GM12891 (cell line): ENCODE measurements around the gene MTSS2.
"Not testable (repeated sequence)": the region's sequence is repeated elsewhere in the genome, so short reads cannot be mapped to it uniquely, and the experiment has no call there.

ENCODE experiments used
- DNase-seq: peaks from one replicate; pipeline ENCODE4 v3.0.0; 2011; ENCODE audit warnings: low spot score; ENCODE audit not compliant: insufficient read length
- FAIRE-seq: peaks from 2 replicates; lab custom pipeline; 2011; peaks lifted over from hg19 to GRCh38; lab: Jason Lieb, UNC
- PAX5 ChIP-seq: IDR thresholded peaks from 2 replicates; pipeline ENCODE4 v1.6.1; 2011; ENCODE audit warnings: low read length, moderate library complexity, mild to moderate bottlenecking; ENCODE audit not compliant: insufficient read depth, severe bottlenecking
- POLR2A ChIP-seq: IDR thresholded peaks from 2 replicates; pipeline ENCODE4 v1.6.1; 2011; ENCODE audit warnings: low read depth, low read length, control low read depth
- POLR2AphosphoS5 ChIP-seq: IDR thresholded peaks from 2 replicates; pipeline ENCODE4 v1.6.1; 2011; ENCODE audit warnings: low read depth, low read length, control low read depth
- POU2F2 ChIP-seq: IDR thresholded peaks from 2 replicates; pipeline ENCODE4 v1.6.1; 2011; ENCODE audit warnings: low read depth, mild to moderate bottlenecking, control low read depth, low read length, moderate library complexity
- SPI1 ChIP-seq: IDR thresholded peaks from 2 replicates; pipeline ENCODE4 v1.6.1; 2011; ENCODE audit warnings: low read depth, low read length, control low read depth
- TAF1 ChIP-seq: IDR thresholded peaks from 2 replicates; pipeline ENCODE4 v1.6.1; 2011; ENCODE audit warnings: low read depth, low read length, control low read depth

MTSS2 gene

GRCh38 chr16:70674221-70675014 lies 11.4 kb downstream of the MTSS2 start:
- no peak for TF ChIP-seq TAF1
- no peak for TF ChIP-seq POU2F2
- no peak for TF ChIP-seq SPI1
- no peak for TF ChIP-seq POLR2AphosphoS5
- no peak for TF ChIP-seq PAX5
- TF ChIP-seq POLR2A = no peak
- no peak for DNase-seq
- no peak for FAIRE-seq

GRCh38 chr16:70670938-70671337 lies 14.9 kb downstream of the MTSS2 start:
- FAIRE-seq, DNase-seq: not testable (repeated sequence)

GRCh38 chr16:70670175-70670574 lies 15.7 kb downstream of the MTSS2 start:
- TF ChIP-seq POU2F2 (no peak), POLR2A (no peak), POLR2AphosphoS5 (no peak), SPI1 (no peak), TAF1 (no peak), PAX5 (no peak)
- DNase-seq = no peak
- FAIRE-seq = no peak

GRCh38 chr16:70665806-70666735 lies 19.8 kb downstream of the MTSS2 start:
- peak; percentile 4 for DNase-seq
- FAIRE-seq = no peak
- TF ChIP-seq PAX5 = no peak
- no peak for TF ChIP-seq SPI1
- no peak for TF ChIP-seq POLR2AphosphoS5
- TF ChIP-seq TAF1 = no peak
- no peak for TF ChIP-seq POLR2A
- no peak for TF ChIP-seq POU2F2

GRCh38 chr16:70665113-70665694 lies 20.6 kb downstream of the MTSS2 start:
- DNase-seq (peak; percentile 7), FAIRE-seq (no peak)
- TF ChIP-seq TAF1 (no peak), POLR2AphosphoS5 (no peak), POLR2A (no peak), POU2F2 (no peak), PAX5 (no peak), SPI1 (no peak)

- DNase-seq (peak; percentile 15), FAIRE-seq (no peak)
- TF ChIP-seq PAX5 (no peak), SPI1 (no peak)
These were observed 21.3 kb downstream of the MTSS2 start for GRCh38 chr16:70664325-70665112.

GRCh38 chr16:70663524-70664324 lies 22.1 kb downstream of the MTSS2 start:
- TF ChIP-seq SPI1 (no peak), TAF1 (no peak), POLR2A (no peak), PAX5 (no peak), POLR2AphosphoS5 (no peak), POU2F2 (no peak)
- FAIRE-seq (no peak), DNase-seq (no peak)

- DNase-seq = no peak
- no peak for TF ChIP-seq POLR2A
- TF ChIP-seq PAX5 = no peak
- no peak for TF ChIP-seq POLR2AphosphoS5
- no peak for TF ChIP-seq SPI1
- no peak for TF ChIP-seq TAF1
- no peak for TF ChIP-seq POU2F2
- FAIRE-seq = no peak
These were observed 22.8 kb downstream of the MTSS2 start for GRCh38 chr16:70662991-70663523.

- no peak for DNase-seq
- TF ChIP-seq PAX5 (no peak), POLR2AphosphoS5 (no peak), TAF1 (no peak), POU2F2 (no peak), SPI1 (no peak), POLR2A (no peak)
- FAIRE-seq = no peak
These were observed 23.8 kb downstream of the MTSS2 start for GRCh38 chr16:70661918-70662641.
